Activated CD8-positive, alpha-beta memory T cell treated with anti-CD3 and anti-CD28 coated beads for 24 hours (primary cell): ENCODE measurements around the gene RASA3.

ENCODE experiments used
- DNase-seq: peaks from one replicate; pipeline ENCODE4 v3.0.0-alpha.2; 2020

The RASA3 gene

DNA sequence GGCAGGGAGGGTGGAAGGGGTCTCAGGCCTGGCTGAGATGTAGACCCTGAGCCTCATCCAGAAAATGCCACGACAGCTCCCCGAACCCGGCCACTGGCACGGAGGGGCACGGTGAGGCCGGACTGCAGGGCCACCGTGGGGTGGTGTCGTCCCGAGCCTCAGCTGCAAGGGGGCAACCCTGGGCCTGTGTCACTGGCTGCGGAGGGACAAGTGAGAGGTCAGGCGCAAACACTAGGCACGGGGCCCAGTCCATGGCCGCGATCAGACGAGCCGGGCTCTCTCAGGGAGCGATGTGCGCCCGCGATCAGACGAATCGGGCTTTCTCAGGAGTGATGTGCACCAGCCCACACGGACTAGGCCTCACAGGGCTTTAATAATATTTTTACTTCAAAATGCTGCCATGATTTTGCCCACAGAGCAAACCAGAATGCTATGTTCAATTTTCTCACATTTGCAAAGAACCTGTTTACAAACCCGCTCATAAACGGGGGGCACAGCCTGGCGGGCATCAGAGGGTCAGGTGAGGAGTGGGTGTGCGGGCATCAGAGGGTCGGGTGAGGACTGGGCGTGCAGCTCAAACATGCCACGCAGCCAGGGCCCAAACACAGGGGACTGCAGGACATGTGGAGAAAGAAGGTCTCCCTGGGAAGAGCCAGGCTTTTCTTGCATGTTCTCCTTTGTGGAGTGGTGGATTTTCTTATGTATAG lies 115.9 kb downstream of the RASA3 start:
- DNase-seq, result no peak

DNA sequence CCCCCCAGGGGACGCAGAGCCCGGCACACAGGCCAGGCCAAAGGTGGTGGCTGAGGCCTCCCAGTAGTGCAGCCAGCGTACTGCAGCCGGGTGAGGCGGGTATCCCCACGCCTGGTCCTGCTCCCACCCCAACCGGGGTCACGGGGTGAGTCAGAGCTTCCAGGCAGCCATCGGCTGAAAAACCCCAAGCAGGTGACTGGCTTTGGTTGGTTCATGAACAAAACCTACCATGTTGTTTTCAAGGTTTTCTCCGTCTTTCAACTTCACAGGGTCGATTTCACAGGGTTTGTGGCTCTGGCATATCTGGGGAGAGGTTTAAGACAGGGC lies 116.5 kb downstream of the RASA3 start:
- DNase-seq, result no peak

DNA sequence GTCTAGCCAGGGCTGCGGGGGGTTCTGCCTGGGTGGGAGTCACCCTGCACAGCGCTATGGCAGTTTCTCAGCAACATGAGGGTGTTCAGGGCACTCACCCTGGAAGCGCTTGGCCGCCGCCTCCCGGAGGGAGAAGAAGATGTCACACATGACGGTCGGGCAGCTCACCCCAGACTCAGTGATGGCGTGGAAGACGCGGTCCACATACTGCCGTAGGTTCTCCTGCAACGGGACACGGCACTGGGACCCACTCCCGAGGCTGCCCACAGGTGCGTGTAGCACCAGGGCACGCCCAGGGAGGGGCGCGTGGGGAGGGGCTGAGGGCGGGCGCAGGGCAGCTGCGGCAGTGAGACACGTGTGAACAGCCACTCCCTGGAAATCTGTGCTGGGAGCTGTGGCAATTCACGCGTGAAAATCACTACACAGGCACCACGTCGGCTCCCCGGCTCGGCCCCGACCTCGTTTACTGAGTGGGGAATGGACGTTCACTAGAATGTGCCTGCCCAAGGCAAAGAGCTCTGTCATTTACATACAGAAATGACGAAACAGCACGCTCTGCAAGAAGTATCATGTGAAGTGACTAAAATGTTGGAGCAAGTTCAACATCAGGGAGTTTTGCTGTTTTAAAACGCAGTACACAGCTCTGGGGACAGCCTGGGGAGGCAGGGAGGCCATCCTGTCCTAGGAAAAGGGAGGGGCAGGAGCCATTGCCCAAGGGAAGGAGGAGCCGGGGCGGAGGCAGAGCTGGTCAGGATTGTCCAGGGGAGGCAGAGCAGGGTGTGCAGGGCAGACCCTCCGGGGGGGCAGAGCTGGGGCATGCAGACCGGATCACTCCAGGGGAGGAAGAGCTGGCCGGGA lies 117.1 kb downstream of the RASA3 start:
- DNase-seq, result no peak

DNA sequence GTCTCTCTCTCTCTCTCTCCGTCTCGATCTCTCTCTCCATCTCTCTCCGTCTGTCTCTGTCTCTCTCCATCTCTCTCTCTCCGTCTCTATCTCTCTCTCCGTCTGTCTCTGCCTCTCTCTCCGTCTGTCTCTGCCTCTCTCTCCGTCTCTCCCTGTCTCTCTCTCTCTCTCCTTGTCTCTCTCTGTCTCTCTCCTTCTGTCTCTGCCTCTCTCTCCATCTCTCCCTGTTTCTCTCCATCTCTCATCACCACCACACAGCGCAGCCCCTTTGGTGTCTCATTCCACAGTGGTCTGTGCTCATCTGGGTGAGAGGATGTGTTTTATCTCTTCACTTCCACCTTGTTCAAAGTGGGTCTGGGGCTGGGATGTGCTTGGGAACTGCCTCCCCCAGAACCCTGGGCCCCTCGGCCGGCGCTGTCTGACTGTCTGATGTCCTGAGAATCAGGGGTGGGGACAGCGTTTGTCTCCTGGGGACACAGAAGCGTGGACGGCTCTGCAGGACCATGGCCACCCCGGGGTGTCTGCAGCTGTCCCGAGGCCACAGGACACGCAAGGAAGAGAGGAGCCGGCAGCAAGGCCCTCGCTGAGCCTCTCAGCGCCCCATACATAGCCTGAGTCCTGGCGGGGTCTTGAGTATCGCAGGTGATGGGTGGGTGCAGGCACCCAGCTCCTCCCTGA lies 118.3 kb downstream of the RASA3 start:
- DNase-seq, result no peak

DNA sequence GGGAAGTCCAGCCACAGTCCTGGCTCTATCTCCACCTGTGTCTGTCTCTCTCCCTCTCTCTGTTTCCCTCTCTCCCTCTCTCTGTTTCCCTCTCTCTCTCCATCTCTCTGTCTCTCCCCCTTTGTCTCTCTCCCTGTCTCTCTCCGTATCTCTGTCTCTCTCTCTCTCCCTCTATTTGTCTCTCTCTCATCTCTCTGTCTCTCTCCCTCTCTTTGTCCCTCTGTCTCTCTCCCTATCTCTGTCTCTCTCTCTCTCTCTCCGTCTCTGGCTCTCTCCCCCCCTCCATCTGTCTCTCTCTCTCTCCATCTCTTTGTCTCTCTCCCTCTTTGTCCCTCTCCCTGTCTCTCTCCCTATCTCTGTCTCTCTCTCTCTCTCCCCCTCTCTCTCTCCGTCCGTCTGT lies 119.1 kb downstream of the RASA3 start:
- no peak for DNase-seq

DNA sequence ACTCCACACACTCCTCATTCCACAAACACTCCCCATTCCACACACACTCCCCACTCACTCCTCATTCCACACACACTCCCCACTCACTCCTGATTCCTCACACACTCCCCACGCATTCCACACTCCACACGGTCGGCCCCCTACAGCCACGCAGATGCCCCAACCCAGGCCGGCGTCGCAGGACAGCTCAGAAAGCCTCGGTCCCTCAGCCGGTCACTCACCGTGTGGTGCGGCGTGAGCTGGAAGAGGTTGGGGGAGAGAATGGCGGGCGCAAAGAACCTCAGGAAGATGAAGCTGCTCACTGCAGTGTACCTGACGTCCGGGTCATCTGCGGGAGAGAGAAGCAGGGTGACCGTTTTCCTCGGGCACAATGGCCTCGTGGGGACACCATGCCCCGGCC lies 119.5 kb downstream of the RASA3 start:
- DNase-seq, result no peak

DNA sequence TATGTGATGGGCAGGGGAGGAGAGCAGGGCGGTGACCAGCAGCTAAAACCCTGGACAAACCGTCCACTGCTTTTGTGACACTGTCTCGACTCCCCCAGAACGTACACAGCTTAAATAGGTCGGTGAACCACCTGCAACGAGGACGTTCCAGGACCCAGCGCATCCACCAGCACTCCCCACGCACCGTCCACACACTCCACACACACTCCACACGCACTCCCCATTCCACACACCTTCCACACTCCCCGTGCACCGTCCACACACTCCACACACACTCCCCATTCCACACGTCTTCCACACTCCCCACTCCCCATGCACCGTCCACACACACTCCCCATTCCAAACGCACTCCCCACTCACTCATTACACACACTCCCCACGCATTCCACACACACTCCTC lies 120.3 kb downstream of the RASA3 start:
- no peak for DNase-seq

DNA sequence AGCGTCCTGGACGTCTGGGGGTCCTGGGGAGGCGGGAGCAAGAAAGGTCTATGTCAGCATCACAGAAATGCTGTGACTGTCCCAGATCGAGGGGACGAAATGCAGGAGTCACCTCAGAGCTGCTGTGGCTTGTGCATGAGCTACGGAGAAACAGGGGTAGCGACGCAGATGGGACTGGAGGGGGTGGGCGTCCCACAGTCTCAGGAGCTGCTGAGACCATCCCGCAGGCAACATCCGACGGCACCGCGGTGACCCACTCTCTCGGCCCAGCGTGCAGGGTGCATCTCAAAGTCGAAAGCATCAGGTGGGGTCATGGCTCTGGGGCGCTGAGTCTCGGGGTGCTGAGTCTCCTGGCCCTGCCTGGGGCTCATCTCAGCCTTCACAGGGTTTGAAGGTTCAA lies 121.2 kb downstream of the RASA3 start:
- DNase-seq, result no peak

DNA sequence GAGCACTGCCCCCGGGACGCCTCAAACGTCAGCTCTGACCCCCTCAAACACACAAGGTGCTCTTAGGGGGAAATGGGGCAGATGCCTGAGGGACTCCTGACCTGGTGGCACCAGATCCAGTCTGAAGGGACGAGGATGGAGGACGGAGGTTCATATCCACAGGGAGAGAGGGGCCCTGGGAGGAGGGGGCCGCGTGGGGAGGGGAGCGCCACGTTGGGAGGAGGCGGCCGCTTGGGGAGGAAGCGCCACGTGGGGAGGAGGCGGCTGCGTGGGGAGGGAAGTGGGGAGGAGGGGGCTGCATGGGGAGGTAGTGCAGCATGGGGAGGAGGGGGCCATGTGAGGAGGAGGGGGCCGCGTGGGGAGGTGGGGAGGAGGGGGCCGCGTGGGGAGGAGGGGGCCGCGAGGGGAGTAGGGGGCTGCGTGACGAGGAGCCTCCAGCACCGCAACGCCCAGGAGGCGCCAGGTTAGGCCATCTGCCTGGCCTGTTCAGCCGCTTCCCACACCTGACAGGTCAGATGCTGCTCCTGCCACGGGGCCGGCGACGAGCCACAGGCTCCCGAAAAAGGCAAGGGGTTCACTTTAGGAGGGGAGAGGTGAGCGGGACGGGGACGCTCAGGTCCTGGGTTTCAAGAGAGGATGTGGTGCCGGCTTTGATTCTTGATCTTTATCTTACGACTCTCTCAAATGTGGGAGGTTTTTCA lies 121.9 kb downstream of the RASA3 start:
- no peak for DNase-seq

DNA sequence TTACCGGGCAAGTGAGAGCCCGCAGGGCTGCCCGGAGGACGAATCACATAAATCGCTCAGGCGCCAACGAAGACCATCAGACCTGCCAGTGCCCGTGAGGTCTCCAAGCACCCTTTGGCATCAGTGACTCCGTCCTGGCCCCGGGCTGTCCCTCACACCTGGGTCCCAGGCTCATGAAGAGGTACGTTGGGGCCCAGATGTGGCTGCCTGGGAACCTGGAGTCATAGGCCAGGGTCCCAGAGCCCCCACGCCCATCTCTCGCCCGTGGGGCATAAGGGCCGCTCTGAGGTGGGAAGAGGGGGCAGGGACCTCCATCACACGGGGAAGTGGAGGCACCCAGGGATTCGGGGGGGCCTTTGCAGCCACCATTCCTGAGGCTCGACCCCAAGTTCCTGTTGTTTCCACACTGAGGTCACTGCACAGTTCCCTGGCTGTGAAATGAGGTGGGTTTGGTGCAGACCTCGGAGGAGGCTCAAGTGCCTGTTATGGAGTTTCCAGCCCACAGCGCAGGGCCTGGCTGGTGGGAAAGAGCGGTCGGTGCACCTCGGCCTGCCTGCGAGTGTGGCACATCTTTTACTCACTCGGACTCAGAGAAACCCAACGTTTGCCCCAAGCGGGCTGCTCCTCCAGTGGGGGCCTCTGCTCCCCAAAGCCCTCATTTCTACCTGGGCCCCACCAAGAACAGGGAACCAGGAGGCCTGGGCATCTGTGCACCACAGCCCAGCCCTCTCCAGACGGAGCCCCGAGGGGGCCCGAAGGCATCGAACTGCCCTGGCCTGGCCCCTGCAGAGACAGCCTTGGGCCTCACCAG lies 122.6 kb downstream of the RASA3 start:
- DNase-seq, result no peak

DNA sequence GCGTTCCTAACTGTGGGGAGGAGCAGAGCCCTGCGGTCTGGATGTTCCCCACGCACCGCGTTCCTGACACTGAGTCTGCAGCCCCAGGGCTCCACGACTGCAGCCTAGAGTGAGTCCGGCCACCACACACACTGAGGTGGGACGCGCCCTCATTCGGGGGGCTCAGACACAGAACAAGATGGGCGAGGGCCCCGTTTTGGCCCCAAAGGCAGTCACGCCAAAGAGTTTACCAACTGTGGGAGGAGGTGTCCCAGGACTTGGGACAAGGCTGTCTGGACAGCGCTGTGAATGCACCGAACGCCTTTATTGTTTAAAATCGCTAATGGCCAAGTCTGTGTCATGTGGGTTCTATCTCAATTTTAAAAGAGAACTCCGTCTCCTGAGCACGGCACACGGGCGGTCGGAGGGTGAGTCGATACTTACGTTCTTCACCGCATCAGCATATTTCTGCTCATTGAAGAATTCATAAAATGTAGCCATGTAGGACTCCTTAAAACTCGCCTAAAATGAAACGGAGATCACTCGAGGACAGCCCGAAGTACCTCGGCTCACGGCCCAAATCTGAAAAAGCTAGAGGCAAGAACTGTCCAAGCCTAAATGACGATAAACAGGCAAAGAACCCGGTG lies 123.3 kb downstream of the RASA3 start:
- no peak for DNase-seq

DNA sequence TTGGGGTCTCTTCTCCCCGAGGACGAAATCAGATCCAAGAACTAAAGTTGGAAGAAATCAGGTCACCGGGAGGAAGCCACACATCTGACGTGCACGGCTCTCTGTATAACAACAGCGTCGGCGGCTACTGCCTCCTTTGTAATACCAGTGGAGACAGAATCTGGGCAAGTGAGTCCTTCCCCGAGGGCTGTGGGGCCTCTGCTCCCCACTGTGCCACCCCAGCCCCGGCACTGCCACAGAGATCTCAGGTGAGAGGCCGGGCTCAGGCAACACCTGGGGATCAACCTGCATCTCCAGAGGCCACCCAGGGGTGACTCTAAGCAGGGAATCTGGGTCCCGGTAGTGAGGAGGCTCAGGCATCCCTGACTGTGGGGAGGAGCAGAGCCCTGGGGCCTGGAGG lies 124.9 kb downstream of the RASA3 start:
- DNase-seq, result no peak

DNA sequence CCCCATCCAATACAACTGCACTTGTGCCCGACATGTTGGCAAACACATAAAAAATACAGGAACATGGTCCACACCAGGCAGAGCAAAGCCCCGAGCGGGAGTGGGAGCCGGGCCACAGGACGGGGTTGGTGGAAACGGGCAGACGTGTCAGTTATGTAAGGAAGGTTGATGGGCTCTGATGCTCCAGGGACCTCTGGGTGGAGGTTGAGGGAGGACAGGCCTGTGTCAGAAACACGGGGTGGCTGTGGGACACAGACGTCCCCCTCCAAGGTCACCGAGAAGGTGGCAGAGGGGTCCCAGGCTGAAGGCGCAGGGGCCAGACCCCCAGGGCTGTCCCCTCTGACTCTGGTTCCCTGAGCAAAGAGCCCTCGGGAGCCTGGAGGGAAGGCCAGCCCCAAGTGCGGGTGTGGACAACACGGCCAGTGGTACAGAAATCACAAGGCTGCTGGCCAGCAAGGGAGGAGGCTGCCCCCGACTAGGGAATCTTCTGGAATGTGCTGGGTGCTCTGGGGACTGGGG lies 127.2 kb downstream of the RASA3 start:
- no peak for DNase-seq

DNA sequence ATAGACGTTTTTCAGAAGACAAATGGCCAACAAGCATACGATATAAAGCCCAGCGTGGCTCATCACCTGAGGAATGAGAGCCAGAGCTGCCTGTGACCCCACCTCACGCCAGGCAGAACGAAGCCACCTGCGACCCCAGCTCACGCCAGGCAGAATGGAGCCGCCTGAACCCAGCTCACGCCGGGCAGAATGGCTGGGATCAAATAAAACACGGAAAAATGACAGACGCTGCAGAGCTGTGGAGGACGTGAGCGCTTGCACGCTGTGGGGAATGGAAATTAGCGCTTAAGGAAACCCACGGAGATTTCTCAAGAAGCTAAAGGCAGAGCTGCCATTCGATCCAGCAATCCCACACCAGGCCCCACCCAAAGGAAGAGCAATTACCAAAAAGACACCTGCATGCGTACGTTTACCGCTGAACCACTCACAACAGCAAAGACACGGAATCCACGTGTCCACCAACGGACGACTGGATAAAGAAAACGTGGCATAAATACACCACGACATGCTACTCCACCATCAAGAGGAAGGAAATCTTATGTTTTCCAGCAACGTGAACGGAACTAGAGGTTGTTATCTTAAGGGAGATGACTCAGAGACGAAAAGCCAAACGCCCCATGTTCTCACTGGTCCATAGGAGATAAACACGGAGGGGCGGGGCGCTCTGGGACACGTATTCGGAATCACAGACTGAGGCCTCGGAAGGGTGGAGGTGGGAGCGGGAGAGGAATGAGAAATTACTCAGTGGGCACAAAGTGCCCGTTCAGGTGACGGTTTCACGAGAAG lies 127.8 kb downstream of the RASA3 start:
- no peak for DNase-seq

DNA sequence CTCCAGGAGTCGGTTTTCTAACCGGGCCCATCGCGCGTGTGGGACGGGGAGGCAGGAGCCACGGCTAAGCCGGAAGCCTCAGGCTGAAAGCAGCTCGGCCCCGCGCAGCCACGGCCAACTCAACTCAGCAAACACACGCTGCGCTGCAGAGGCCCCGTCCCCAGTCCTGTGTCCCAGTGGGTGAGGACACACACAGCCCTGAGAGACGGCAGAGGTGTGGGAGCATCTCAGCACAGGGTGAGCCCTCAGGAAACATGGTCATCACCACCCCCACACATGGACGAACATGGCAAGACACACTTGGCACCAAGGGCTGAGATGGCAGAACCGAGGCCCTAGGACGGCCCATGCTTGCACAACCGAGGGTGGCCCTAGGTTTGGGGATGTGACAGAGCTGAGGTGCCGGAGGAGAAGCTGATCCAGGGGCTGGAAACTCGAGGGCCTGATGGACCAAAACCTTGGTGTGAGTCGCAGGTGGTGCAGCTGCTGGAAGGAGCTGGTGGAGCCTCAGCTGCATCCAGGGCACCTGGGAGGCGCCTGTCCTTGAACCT lies 129.6 kb downstream of the RASA3 start:
- no peak for DNase-seq

DNA sequence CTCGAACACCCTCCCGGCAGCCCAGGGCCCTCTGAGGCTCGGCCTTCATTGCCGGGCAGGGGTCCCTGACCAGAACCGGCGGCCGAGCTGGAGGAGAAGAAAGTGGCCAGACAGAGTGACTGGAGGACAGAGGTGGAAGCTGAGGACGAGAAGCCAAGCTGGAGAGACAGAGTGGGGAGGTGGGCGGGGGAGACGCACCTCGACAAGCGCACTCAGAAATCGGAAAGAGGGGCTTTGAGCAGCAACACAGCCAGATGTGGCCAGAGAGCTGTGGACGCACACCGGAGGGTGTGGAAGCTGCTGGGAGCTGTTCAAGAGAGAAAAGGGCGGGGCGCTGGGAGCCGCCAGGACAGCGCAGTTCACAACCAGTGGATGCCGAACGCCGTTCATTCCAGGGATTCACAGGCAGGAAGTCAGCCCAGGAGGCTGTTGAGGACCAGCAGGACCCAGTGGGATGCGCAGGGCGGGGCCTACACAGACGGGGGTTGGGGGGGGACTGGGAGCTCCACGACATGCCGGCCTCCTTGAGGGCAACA lies 130.3 kb downstream of the RASA3 start:
- DNase-seq, result no peak

DNA sequence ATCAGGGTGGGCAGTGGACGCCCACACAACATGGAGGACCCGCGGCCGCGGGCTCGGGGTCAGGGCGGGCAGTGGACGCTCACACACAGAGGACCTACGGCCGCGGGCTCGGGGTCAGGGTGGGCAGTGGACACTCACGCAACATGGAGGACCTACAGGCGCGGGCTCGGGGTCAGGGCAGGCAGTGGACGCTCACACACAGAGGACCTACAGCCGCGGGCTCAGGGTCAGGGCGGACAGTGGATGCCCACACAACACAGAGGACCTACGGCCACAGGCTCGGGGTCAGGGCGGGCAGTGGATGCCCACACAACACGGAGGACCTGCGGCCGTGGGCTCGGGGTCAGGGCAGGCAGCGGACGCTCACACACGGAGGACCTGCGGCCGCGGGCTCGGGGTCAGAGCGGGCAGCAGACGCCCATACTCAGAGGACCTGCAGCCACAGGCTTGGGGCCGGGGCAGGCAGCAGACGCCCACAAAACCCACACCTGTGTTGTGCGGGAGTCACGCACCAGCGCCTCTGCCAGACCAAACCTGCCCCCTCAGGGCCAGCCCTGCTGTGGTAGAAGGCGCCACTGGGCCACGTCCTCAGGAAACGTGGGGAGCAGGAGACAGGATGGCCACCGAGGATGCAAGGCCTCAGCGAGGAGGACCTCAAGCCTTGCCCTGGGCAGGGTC lies 131.0 kb downstream of the RASA3 start:
- no peak for DNase-seq

DNA sequence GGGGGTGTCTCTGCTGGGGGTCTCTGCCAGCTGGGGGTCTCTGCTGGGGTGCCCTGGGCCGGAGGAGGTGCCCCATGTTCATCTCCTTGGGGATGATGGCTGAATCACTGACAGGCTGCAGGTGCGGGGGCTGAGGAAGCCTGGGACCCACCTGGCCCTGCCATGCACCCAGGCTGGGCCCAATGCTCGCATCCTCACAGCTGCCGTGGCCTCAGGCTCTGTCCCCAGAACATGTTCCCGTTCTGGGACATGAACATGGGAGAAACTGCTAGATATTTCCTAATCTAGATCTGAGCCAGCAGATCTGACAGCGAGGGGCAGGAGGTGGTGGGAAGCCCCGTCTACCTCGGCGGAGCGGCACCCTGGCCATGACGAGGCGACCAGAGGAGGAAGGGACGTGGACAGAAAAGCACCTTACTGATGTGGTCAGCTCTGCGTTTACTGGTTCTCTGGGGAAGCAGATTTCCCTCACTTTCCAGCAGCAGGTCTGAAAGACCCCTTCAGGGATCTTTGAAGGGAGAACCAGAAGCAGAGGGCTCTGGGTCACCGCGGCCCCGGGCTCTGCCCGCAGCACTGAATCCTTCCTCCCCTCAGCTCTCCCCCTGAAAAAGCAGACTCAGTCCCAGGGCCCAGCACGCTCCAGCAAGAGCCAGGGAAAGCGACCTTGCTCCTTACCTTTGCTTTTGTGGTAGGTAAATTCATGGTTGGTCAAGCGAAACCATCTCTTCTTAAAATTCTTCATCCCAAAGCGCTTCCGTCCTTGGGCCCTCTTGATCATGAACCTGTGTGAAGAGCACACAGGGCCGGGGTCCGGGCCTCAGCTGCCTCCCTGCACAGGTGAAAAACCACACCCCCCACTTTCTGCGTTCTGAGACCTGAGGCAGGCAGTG lies 132.0 kb downstream of the RASA3 start:
- no peak for DNase-seq

DNA sequence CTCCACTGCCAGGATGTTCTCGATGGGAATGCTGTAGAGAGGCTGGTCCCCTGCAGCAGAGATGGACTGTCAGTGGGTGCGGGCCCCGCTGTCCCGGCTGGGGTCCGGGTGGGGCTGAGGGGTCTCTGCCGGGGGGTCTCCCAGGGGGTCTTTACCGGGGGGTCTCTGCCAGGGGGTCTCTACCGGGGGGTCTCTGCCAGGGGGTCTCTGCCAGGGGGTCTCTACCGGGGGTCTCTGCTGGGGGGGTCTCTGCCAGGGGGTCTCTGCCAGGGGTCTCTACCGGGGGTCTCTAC lies 132.9 kb downstream of the RASA3 start:
- DNase-seq, result no peak
